Measurements from ENCODE around the gene MLEC. TPM values are rescaled to one million over a fixed set of nuclear protein-coding genes. Genes with fewer than 3 reads are reported as not detected.

MLEC gene
- total RNA-seq, 2 donors from 2014 or later = 116 to 124 TPM

- Histone ChIP-seq H3K4me1 (replicated peaks) (no peaks in the 10 kb centered on the region), H3K4me3 (peak within 1 kb of the TSS; percentile 94 to 97), H3K27ac (peak within 1 kb of the TSS; percentile 92 to 94), H3K36me3 (no peaks in the 10 kb centered on the region), H3K27me3 (replicated peaks; ENCODE audit: insufficient read depth) (no peaks in the 10 kb centered on the region), H3K9me3 (no peaks in the 10 kb centered on the region)
- no peak for TF ChIP-seq CTCF (IDR thresholded peaks at IDR 0.05)
- peak; percentile 41 for TF ChIP-seq POLR2A (IDR thresholded peaks at IDR 0.05)
- no peak for TF ChIP-seq POLR2AphosphoS5 (IDR thresholded peaks at IDR 0.05)
- peak; percentile 62 for DNase-seq (ENCODE audit: low spot score)
- WGBS = under 1% methylated on average over 41 of the region's 76 CpGs
- intact Hi-C loops (cut with DNase I) = loop anchor here (2.0 kb wide), 2 partner anchors 23 to 129 kb away; partner anchors contain the start of genes MLEC and POP5
Observed at GRCh38 chr12:120710031-120710804, 23.3 kb downstream of the MLEC start, which contains the start of gene UNC119B. UNC119B (plus strand) TSS chr12:120710458; CDS start chr12:120710475, 17 bp downstream.

GRCh38 chr12:120710805-120711296, 23.9 kb downstream of the MLEC start:
- peak; percentile 5 for TF ChIP-seq POLR2AphosphoS5 (IDR thresholded peaks at IDR 0.05)
- no peak for TF ChIP-seq CTCF (IDR thresholded peaks at IDR 0.05)
- no peak for TF ChIP-seq POLR2A (IDR thresholded peaks at IDR 0.05)
- peak overlapping the region; percentile 92 to 94 for H3K27ac ChIP-seq
- H3K9me3 ChIP-seq = no peaks in the 10 kb centered on the region
- peak overlapping the region; percentile 94 to 97 for H3K4me3 ChIP-seq
- no peaks in the 10 kb centered on the region for H3K36me3 ChIP-seq
- WGBS = 0% methylated on average over 18 of the region's 31 CpGs
- DNase-seq (ENCODE audit: low spot score) = no peak
- no peaks in the 10 kb centered on the region for H3K4me1 ChIP-seq (replicated peaks)
- intact Hi-C loops (cut with DNase I) = loop anchor here (2.0 kb wide), 2 partner anchors 24 to 130 kb away; partner anchors contain the start of genes MLEC and POP5
- H3K27me3 ChIP-seq (replicated peaks; ENCODE audit: insufficient read depth) = no peaks in the 10 kb centered on the region

- no peaks in the 10 kb centered on the region for H3K9me3 ChIP-seq
- H3K4me3 ChIP-seq = peak overlapping the region; percentile 94 to 97
- 11% methylated on average over 6 of the region's 6 CpGs for WGBS
- intact Hi-C loops (cut with DNase I) = loop anchor here (2.0 kb wide), 2 partner anchors 25 to 131 kb away; partner anchors contain the start of genes MLEC and POP5
- DNase-seq (ENCODE audit: low spot score) = no peak
- H3K4me1 ChIP-seq (replicated peaks) = no peaks in the 10 kb centered on the region
- no peaks in the 10 kb centered on the region for H3K27me3 ChIP-seq (replicated peaks; ENCODE audit: insufficient read depth)
- H3K27ac ChIP-seq = peak overlapping the region; percentile 92 to 94
- peaks cover 0 to 1% of the 10 kb centered on the region in 2 donors for H3K36me3 ChIP-seq
- no peak for TF ChIP-seq CTCF (IDR thresholded peaks at IDR 0.05)
- no peak for TF ChIP-seq POLR2AphosphoS5 (IDR thresholded peaks at IDR 0.05)
- no peak for TF ChIP-seq POLR2A (IDR thresholded peaks at IDR 0.05)
Observed at GRCh38 chr12:120711411-120711810, 24.5 kb downstream of the MLEC start.

- H3K27me3 ChIP-seq (replicated peaks; ENCODE audit: insufficient read depth) = no peaks in the 10 kb centered on the region
- no peak overlapping the region for H3K27ac ChIP-seq
- TF ChIP-seq POLR2A (IDR thresholded peaks at IDR 0.05) = no peak
- no peak for TF ChIP-seq POLR2AphosphoS5 (IDR thresholded peaks at IDR 0.05)
- TF ChIP-seq CTCF (IDR thresholded peaks at IDR 0.05) = no peak
- DNase-seq (ENCODE audit: low spot score) = no peak
- H3K36me3 ChIP-seq = peaks cover 4 to 10% of the 10 kb centered on the region in 2 donors
- intact Hi-C loops (cut with DNase I) = no loop called here
- H3K4me3 ChIP-seq = no peak overlapping the region
- no peaks in the 10 kb centered on the region for H3K9me3 ChIP-seq
- H3K4me1 ChIP-seq (replicated peaks) = no peaks in the 10 kb centered on the region
- WGBS = 38% methylated on average over 6 of the region's 6 CpGs
Observed at GRCh38 chr12:120712610-120713009, 25.7 kb downstream of the MLEC start.

All from prostate gland (tissue), 2 donors.